C4-2B (cell line): ENCODE measurements around the gene RNPEPL1.
"Not testable (repeated sequence)": the region's sequence is repeated elsewhere in the genome, so short reads cannot be mapped to it uniquely, and the experiment has no call there.

ENCODE experiments used
- H3K27ac ChIP-seq: fragments of 450-650 bp; 2 replicates; pipeline ENCODE4 v1.5.1; 2017
- ZFX ChIP-seq: fragments of 450-650 bp; IDR thresholded peaks from 2 replicates; pipeline ENCODE4 v1.6.1; 2017
- TF ChIP-seq, protein P1 (sequence below): fragments of 450-650 bp; conservative IDR thresholded peaks from 2 replicates; pipeline ENCODE4 v1.5.1; 2017; ENCODE audit warnings: mild to moderate bottlenecking

The RNPEPL1 gene

DNA sequence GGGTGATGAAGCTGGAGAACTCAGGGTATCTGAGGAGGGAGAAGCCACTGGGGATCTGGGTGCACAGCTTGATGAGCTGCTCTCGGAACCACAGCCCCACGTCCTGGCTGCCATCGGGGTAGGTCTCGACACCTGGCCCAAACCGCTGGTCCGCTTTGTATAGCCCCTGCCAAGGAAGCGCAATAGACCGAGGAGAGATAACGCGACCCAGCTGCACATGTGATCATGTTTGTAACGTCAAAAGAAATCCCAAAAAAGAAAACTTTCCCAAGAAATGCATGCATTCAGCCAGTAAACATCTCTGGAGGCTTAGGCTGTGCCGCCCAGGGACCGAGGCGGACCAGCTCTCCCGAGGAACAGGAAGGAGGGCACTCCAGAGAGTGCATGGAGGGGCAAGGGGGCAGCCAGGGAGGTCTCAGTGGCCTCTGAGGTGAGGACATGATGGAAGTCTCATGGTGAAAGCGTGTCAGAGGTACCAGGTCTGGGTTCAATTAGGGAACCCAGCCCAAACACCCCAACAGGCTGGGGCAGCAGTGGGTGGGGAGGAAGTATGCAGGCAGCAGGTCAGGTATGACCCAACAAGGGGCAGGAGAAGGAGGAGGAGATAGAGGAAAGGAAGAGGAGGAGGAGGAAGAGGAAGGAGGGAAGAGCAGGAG, 38.8 kb upstream of the RNPEPL1 start:
- no peak overlapping the region for H3K27ac ChIP-seq
- no peak for TF ChIP-seq ZFX

DNA sequence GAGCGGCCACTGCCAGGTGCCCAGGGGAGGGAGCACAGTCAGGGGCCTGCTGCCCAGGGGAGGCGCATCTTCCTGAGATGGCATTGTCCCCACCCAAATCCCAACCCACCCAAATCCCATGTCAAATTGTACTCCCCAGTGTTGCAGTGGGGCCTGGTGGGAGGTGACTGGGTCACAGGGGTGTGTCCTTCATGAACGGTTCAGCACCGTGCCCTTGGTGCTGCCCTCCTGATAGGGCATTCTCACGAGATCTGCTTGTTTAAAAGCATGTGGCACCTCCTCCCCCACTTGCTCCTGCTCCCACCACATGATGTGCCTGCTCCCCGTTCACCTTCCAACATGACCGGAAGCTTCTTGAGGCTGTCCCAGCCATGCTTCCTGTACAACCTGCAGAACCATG, 38.1 kb upstream of the RNPEPL1 start:
- no peak overlapping the region for H3K27ac ChIP-seq
- TF ChIP-seq ZFX, result no peak
- TF ChIP-seq, protein P1, sequence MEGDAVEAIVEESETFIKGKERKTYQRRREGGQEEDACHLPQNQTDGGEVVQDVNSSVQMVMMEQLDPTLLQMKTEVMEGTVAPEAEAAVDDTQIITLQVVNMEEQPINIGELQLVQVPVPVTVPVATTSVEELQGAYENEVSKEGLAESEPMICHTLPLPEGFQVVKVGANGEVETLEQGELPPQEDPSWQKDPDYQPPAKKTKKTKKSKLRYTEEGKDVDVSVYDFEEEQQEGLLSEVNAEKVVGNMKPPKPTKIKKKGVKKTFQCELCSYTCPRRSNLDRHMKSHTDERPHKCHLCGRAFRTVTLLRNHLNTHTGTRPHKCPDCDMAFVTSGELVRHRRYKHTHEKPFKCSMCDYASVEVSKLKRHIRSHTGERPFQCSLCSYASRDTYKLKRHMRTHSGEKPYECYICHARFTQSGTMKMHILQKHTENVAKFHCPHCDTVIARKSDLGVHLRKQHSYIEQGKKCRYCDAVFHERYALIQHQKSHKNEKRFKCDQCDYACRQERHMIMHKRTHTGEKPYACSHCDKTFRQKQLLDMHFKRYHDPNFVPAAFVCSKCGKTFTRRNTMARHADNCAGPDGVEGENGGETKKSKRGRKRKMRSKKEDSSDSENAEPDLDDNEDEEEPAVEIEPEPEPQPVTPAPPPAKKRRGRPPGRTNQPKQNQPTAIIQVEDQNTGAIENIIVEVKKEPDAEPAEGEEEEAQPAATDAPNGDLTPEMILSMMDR, result no peak

- no peak overlapping the region for H3K27ac ChIP-seq
- TF ChIP-seq ZFX, result no peak
- TF ChIP-seq, protein P1, result no peak
Observed at GRCh38 chr2:240531038-240531437, 37.2 kb upstream of the RNPEPL1 start.

- H3K27ac ChIP-seq, result no peak overlapping the region
- TF ChIP-seq, protein P1, result no peak
- TF ChIP-seq ZFX, result no peak
Observed at GRCh38 chr2:240532031-240532775, 36.1 kb upstream of the RNPEPL1 start.

DNA sequence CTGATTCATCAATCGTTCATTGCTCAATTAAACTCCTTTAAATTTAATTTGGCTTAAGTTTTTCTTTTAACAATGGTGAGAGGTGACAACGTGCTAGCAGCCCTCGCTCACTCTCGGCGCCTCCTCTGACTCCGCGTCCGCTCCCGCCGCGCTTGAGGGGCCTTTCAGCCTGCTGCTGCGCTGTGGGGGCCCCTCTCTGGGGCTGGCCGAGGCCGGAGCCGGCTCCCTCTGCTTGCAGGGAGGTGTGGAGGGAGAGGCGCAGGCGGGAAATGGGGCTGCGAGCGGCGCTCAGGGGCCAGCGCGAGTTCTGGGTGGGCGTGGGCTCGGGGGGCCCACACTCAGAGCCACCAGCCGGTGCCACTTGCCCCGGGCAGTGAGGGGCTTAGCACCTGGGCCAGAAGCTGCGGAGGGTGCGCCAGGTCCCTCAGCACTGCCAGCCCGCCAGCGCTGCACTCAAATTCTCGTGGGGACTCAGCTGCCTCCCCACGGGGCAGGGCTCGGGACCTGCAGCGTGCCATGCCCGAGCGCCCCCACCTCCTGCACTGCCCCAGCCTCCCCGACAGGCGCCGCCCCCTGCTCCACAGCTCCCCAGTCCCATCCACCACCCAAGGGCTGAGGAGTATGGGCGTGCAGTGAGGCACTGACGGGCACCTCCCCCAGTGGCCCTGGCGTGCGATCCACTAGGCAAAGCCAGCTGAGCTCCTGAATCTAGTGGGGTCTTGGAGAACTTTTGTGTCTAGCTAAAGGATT, 30.1 kb upstream of the RNPEPL1 start:
- TF ChIP-seq ZFX, result no peak
- TF ChIP-seq, protein P1, result no peak
- H3K27ac ChIP-seq, result no peak overlapping the region

- not testable (repeated sequence) for H3K27ac ChIP-seq
Observed at GRCh38 chr2:240539101-240539500, 29.2 kb upstream of the RNPEPL1 start.

GRCh38 chr2:240539906-240540305, 28.4 kb upstream of the RNPEPL1 start:
- H3K27ac ChIP-seq, result no peak overlapping the region
- TF ChIP-seq, protein P1, result no peak
- TF ChIP-seq ZFX, result no peak

- H3K27ac ChIP-seq, result no peak overlapping the region
- TF ChIP-seq, protein P1, result no peak
- TF ChIP-seq ZFX, result no peak
Observed at GRCh38 chr2:240551288-240551687, 17.0 kb upstream of the RNPEPL1 start.
